CD4-positive, CD25-positive, alpha-beta regulatory T cell (primary cell): ENCODE data around the gene MTX3. TPM values are rescaled to one million over a fixed set of nuclear protein-coding genes. Genes with fewer than 3 reads are reported as not detected.

Experiments used
- ATAC-seq, 2 donors: fragments of 150-1000 bp; cut with Tn5 transposase; one replicate each; pipeline ENCODE4 v1.10.0; 2021; ENCODE audit warnings: low read depth in 2 of 2, moderate number of reproducible peaks in 2 of 2, moderate library complexity in 1 of 2
- DNase-seq, 3 donors: peaks; one replicate each; pipeline versions ENCODE4 v3.0.0 to v3.0.0-alpha.2; 2012 to 2022; ENCODE audit warnings: mixed read lengths in 1 of 3
- H3K27ac ChIP-seq: one replicate; pipeline ENCODE4 v1.7.0; 2013; ENCODE audit warnings: mild to moderate bottlenecking, low read length; ENCODE audit not compliant: insufficient read depth, poor library complexity, severe bottlenecking
- H3K27me3 ChIP-seq: one replicate; pipeline ENCODE4 v1.7.0; 2013; ENCODE audit warnings: low read length; ENCODE audit not compliant: control insufficient read depth, insufficient read depth
- H3K36me3 ChIP-seq: one replicate; pipeline ENCODE4 v1.7.0; 2013; ENCODE audit warnings: mild to moderate bottlenecking, low read length, moderate library complexity; ENCODE audit not compliant: control insufficient read depth, insufficient read depth
- H3K4me1 ChIP-seq: 2 replicates; pipeline ENCODE4 v1.7.0; 2013; ENCODE audit warnings: mild to moderate bottlenecking, low read length; ENCODE audit not compliant: insufficient read depth, control insufficient read depth, poor library complexity, severe bottlenecking
- H3K4me3 ChIP-seq: one replicate; pipeline ENCODE4 v1.7.0; 2013; ENCODE audit warnings: low read depth, mild to moderate bottlenecking, low read length, moderate library complexity
- H3K9me3 ChIP-seq, 2 experiments: 1 replicate in 1 of 2; 2 replicates in 1 of 2; pipeline ENCODE4 v1.7.0; 2013; ENCODE audit warnings: low read length in 2 of 2, mild to moderate bottlenecking in 1 of 2, moderate library complexity in 1 of 2; ENCODE audit not compliant: control insufficient read depth in 2 of 2
- H3K27ac Mint-ChIP-seq, 3 donors: one replicate each; pipeline ENCODE4 v1.8.0; 2020 to 2022; ENCODE audit warnings: mild to moderate bottlenecking in 3 of 3, mixed read lengths in 3 of 3, moderate library complexity in 2 of 3
- H3K27me3 Mint-ChIP-seq: one replicate; pipeline ENCODE4 v1.8.0; 2022; ENCODE audit warnings: mild to moderate bottlenecking, mixed read lengths
- H3K36me3 Mint-ChIP-seq: one replicate; pipeline ENCODE4 v1.8.0; 2020; ENCODE audit warnings: mixed read lengths
- H3K4me1 Mint-ChIP-seq, 4 donors: one replicate each; pipeline ENCODE4 v1.8.0; 2020 to 2022; ENCODE audit warnings: mixed read lengths in 4 of 4, mild to moderate bottlenecking in 1 of 4
- H3K4me3 Mint-ChIP-seq, 4 donors: one replicate each; pipeline ENCODE4 v1.8.0; 2020 to 2022; ENCODE audit warnings: mild to moderate bottlenecking in 4 of 4, mixed read lengths in 4 of 4, moderate library complexity in 3 of 4
- H3K9me3 Mint-ChIP-seq, 7 donors: one replicate each; pipeline ENCODE4 v1.8.0; 2020 to 2022; ENCODE audit warnings: mixed read lengths in 7 of 7, mild to moderate bottlenecking in 3 of 7, moderate library complexity in 2 of 7
- polyA plus RNA-seq, 4 donors: library from polyadenylated mRNA; unstranded; fragments of 300-500 nt; fragmentation: Illumina TruSeq; gene quantifications; one replicate each; pipeline ENCODE4 v1.2.3, GENCODE V29; 2021
- total RNA-seq: library from RNA; stranded (reverse); gene quantifications from one replicate; pipeline ENCODE4 v1.2.3, GENCODE V29; 2022

MTX3 gene
- total and polyA plus RNA-seq, 5 donors from 2014 or later, result 1.4 to 18.1 (median 2.6) TPM

DNA sequence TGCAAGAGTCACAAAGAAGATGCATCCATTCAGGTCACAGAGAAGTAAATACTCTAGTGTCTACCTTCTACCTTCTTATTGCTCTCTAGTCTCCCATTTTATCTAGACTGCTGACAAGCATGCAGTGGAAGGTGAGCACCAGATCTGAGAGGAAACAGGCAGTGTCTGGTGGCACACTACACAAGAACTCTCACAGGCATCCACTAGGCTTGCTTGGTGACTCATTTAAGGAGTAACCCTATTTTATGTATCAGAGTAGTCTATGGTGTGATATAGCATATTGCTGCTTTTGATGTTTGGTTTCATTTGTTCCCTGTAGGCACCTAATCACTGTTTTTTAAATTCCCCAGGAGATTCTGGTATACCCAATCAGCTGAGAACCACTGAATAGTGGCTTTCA is 42.5 kb upstream of the MTX3 start:
- no peaks in the 10 kb centered on the region for H3K36me3 Mint-ChIP-seq
- H3K9me3 ChIP-seq, result no peaks in the 10 kb centered on the region
- DNase-seq (peak in 1 of 3 donors; percentile 69), ATAC-seq (peak; percentile 58 to 79)
- no peak overlapping the region for H3K4me3 Mint-ChIP-seq
- H3K27ac ChIP-seq, result no peak overlapping the region
- no peaks in the 10 kb centered on the region for H3K4me1 ChIP-seq
- no peaks in the 10 kb centered on the region for H3K36me3 ChIP-seq
- H3K27me3 Mint-ChIP-seq, result peaks cover 59% of the 10 kb centered on the region
- peaks cover 0 to 17% (median 9%) of the 10 kb centered on the region in 4 donors for H3K4me1 Mint-ChIP-seq
- H3K9me3 Mint-ChIP-seq, result no peaks in the 10 kb centered on the region
- no peak overlapping the region for H3K27ac Mint-ChIP-seq
- H3K27me3 ChIP-seq, result peaks cover 32% of the 10 kb centered on the region
- no peak overlapping the region for H3K4me3 ChIP-seq

DNA sequence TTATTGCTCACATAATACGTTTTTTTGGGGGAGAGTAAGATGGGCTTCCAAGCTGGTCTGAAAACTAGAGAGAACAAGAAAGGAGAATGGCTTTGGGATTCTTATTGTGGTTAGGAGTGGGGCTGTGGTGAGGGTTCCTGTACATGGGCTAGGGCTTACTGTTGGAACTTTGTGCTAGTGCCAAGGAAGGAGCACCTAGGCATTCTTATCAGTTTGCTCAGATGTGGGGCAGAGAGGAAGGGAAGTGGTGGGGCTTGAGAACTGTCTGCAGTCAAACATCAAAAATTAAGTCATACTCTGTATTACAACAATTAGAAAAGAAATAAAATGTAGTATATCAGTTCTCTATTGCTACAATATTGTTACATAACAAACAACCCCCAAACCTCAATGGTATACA is 40.0 kb upstream of the MTX3 start:
- H3K36me3 ChIP-seq, result no peaks in the 10 kb centered on the region
- H3K9me3 ChIP-seq, result no peaks in the 10 kb centered on the region
- Mint-ChIP-seq H3K4me3 (peak overlapping the region in 1 of 4 donors; percentile 34), H3K27ac (no peak overlapping the region), H3K27me3 (peaks cover 45% of the 10 kb centered on the region), H3K4me1 (peaks cover 0 to 16% (median 7%) of the 10 kb centered on the region in 4 donors), H3K36me3 (no peaks in the 10 kb centered on the region), H3K9me3 (no peaks in the 10 kb centered on the region)
- no peak overlapping the region for H3K27ac ChIP-seq
- H3K4me3 ChIP-seq, result no peak overlapping the region
- no peak for ATAC-seq
- no peaks in the 10 kb centered on the region for H3K4me1 ChIP-seq
- peaks cover 22% of the 10 kb centered on the region for H3K27me3 ChIP-seq
- no peak for DNase-seq

DNA sequence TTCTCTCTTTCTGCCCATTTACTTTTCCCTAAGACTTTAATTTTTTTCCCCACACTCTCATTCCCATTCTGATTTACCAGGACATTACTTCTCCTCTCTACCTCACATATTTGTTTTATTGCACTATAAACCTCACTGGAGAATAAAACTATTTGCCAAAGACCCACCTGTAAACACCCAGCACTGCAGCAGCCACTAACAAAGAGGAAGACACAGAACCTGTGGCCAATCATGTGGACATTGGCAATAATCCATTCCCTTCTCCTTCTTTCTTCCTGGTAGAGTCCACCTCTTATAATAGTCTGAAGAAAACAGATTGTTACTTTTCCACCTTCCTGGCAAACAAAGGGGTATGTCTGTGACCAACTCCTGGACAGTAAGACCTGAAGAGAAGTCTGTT is 35.8 kb upstream of the MTX3 start:
- Mint-ChIP-seq H3K4me3 (no peak overlapping the region), H3K4me1 (no peaks in the 10 kb centered on the region), H3K27ac (no peak overlapping the region), H3K36me3 (no peaks in the 10 kb centered on the region), H3K9me3 (no peaks in the 10 kb centered on the region), H3K27me3 (peaks cover 39% of the 10 kb centered on the region)
- no peaks in the 10 kb centered on the region for H3K9me3 ChIP-seq
- no peak overlapping the region for H3K4me3 ChIP-seq
- H3K36me3 ChIP-seq, result no peaks in the 10 kb centered on the region
- DNase-seq, result no peak
- peaks cover 9% of the 10 kb centered on the region for H3K27me3 ChIP-seq
- no peak for ATAC-seq
- H3K4me1 ChIP-seq, result no peaks in the 10 kb centered on the region
- no peak overlapping the region for H3K27ac ChIP-seq

DNA sequence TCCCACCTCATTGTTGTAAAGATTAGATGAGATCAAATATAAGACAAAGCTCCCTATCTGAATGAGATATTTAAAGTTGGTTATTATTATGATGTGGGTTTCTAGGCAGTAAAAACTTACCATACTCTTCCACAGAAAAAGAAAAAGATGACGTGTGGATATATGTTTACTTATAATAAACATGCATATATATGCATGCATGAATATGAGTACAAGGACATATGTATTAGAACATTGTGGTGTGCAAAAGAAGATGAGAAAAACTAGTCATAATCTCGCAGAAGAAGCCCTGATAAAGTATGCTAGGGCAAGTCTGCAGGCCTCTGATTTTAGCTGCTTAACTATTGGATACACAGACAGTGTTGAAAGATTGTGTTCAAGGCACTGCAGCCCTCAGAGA is 34.0 kb upstream of the MTX3 start:
- H3K4me1 ChIP-seq, result no peaks in the 10 kb centered on the region
- Mint-ChIP-seq H3K27ac (no peak overlapping the region), H3K27me3 (peaks cover 29% of the 10 kb centered on the region), H3K9me3 (no peaks in the 10 kb centered on the region), H3K36me3 (no peaks in the 10 kb centered on the region), H3K4me3 (no peak overlapping the region), H3K4me1 (no peaks in the 10 kb centered on the region)
- no peaks in the 10 kb centered on the region for H3K36me3 ChIP-seq
- ATAC-seq (no peak), DNase-seq (no peak)
- no peaks in the 10 kb centered on the region for H3K9me3 ChIP-seq
- no peak overlapping the region for H3K4me3 ChIP-seq
- no peak overlapping the region for H3K27ac ChIP-seq
- H3K27me3 ChIP-seq, result peaks cover 7% of the 10 kb centered on the region

DNA sequence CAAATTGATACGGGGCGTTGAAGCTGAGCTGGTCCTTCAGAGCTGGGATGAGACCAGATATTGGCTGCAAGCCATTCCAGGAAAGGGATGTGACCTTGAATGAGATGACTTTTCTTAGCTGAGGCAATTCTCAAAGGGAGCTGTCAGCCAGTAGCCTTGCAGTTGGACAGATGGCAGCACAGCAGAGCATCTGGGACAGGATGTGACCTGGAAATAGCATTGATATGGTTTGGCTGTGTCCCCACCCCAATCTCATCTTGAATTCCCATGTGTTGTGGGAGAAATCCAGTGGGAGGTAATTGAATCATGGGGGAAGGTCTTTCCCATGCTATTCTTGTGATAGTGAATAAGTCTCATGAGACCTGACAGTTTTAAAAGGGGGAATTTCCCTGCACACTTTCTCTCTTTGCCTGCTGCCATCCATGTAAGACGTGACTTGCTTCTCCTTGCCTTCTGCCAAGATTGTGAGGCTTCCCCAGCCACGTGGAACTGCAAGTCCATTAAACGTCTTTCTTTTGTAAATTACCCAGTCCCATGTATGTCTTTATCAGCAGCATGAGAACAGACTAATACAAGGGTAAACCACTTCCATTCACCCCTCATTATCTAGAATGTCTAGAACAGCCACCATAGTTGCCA is 19.8 kb upstream of the MTX3 start:
- H3K27ac Mint-ChIP-seq, result no peak overlapping the region
- Histone ChIP-seq H3K27me3 (peaks cover 1% of the 10 kb centered on the region), H3K27ac (no peak overlapping the region), H3K9me3 (no peaks in the 10 kb centered on the region), H3K4me1 (no peaks in the 10 kb centered on the region), H3K4me3 (no peak overlapping the region), H3K36me3 (no peaks in the 10 kb centered on the region)
- no peak for DNase-seq
- no peaks in the 10 kb centered on the region for H3K4me1 Mint-ChIP-seq
- H3K4me3 Mint-ChIP-seq, result no peak overlapping the region
- ATAC-seq, result no peak
- peaks cover 4% of the 10 kb centered on the region for H3K27me3 Mint-ChIP-seq
- H3K36me3 Mint-ChIP-seq, result peaks cover 3% of the 10 kb centered on the region
- H3K9me3 Mint-ChIP-seq, result peaks cover 0 to 1% (median 0%) of the 10 kb centered on the region in 7 donors

DNA sequence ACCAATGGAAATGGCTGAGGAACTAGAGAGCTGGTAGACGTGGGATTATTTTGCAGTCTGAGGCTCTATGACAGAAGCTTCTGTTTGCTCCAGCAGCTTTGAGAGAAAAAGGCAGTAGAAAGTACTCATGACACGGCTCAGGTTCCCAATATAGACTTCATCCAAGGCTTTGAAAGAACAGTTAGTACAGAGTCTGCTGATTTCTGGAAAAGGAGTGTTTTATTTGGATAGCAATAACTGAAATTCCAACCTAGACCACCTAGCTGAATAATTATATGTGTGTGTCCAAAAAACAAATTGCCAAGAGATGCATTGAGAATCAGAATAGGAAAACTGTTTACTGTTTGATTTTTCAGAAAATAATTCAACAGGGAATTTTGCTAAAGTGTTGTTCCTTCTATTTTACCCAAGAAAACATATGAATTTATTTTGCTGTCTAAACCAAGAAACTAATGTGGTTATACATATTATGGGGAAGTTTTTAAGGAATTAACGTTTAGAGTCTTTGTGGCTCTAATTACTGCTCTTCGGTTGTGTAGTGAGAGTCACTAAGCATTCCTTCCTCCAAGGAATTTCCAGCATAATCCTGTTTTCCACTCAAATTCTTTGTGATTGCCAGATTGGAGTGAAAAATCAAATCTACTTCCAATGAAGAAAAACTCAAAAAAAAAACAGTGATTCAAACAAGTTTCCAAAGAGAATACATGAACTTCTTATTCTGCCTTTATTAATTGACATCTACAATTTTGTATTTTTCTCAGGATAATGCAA is 18.1 kb upstream of the MTX3 start:
- Histone ChIP-seq H3K4me1 (no peaks in the 10 kb centered on the region), H3K27ac (no peak overlapping the region), H3K27me3 (peaks cover under 1% of the 10 kb centered on the region), H3K9me3 (no peaks in the 10 kb centered on the region), H3K4me3 (no peak overlapping the region), H3K36me3 (no peaks in the 10 kb centered on the region)
- Mint-ChIP-seq H3K27me3 (peaks cover 4% of the 10 kb centered on the region), H3K36me3 (peaks cover 3% of the 10 kb centered on the region), H3K9me3 (peaks cover 0 to 1% (median 0%) of the 10 kb centered on the region in 7 donors), H3K4me3 (no peak overlapping the region), H3K4me1 (no peaks in the 10 kb centered on the region), H3K27ac (no peak overlapping the region)
- no peak for DNase-seq
- no peak for ATAC-seq

DNA sequence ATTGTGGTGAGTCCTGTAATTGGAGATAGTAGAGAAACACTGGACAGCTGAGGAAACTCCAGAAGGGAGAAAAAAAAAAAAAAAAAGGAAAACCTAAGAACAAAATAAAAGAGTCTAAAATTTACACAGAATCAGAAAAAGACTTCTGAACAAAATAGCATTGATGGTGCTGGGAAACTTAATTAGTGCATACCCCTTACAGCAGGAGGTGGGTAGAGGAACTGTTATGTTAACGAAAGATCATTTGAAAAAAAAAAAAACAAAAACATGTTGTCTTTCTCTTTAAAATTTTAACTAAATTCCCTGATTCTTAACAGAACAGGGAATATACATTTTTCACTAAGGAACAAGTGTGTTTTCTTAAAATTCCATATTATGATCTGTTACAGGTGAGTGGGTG is 11.6 kb upstream of the MTX3 start:
- Mint-ChIP-seq H3K36me3 (peaks cover 8% of the 10 kb centered on the region), H3K27me3 (peaks cover 4% of the 10 kb centered on the region), H3K9me3 (peaks cover 0 to 4% (median 0%) of the 10 kb centered on the region in 7 donors), H3K4me3 (no peak overlapping the region), H3K27ac (no peak overlapping the region), H3K4me1 (no peaks in the 10 kb centered on the region)
- Histone ChIP-seq H3K4me3 (no peak overlapping the region), H3K36me3 (no peaks in the 10 kb centered on the region), H3K4me1 (no peaks in the 10 kb centered on the region), H3K9me3 (no peaks in the 10 kb centered on the region), H3K27me3 (no peaks in the 10 kb centered on the region), H3K27ac (no peak overlapping the region)
- DNase-seq (no peak), ATAC-seq (no peak)

DNA sequence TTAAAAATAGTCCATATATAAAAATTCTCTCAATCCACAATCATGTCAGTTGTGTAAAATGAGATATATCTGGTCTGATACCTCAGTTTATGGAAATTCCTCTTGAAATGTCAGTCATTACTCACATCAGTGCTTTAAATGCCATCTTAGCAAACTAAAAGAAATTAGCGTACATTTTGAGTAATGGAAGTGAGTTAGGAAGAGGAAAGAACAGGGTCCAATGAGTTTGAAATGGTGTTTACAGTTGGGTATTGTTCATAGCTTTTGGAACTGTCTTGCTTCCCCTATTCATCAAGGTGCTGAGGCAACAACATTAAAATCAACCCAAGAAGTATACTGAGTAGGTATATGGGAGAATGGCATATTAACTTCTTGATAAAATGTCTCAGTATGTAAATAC is 8.7 kb upstream of the MTX3 start:
- peaks cover 4% of the 10 kb centered on the region for H3K36me3 Mint-ChIP-seq
- peaks cover 0 to 2% (median 0%) of the 10 kb centered on the region in 4 donors for H3K4me1 Mint-ChIP-seq

More for the DNA sequence above, 8.7 kb upstream of the MTX3 start:
- no peaks in the 10 kb centered on the region for H3K36me3 ChIP-seq
- no peaks in the 10 kb centered on the region for H3K9me3 ChIP-seq
- DNase-seq (no peak), ATAC-seq (no peak)
- H3K27me3 ChIP-seq, result no peaks in the 10 kb centered on the region
- no peak overlapping the region for H3K4me3 ChIP-seq
- Mint-ChIP-seq H3K9me3 (peaks cover 0 to 4% (median 0%) of the 10 kb centered on the region in 7 donors), H3K4me3 (no peak overlapping the region), H3K27ac (no peak overlapping the region), H3K27me3 (peaks cover 4% of the 10 kb centered on the region)
- H3K4me1 ChIP-seq, result no peaks in the 10 kb centered on the region
- H3K27ac ChIP-seq, result no peak overlapping the region
